HepG2 (cell line): ENCODE results near the gene KAT2A. TPM values are rescaled to one million over a fixed set of nuclear protein-coding genes. Genes with fewer than 3 reads are reported as not detected.

Experiments used
- ATAC-seq: fragments of 200-7000 bp; cut with Tn5 transposase; 3 replicates; pipeline ENCODE4 v1.9.1; 2020; ENCODE audit warnings: mild to moderate bottlenecking, moderate library complexity
- BruUV-seq: library from RNA; stranded (reverse); fragments of 400-500 nt; replicated peaks from 2 replicates; lab custom pipeline; 2021; lab: Mats Ljungman, UMichigan
- CTCF ChIA-PET: fragments of 300-600 bp; formaldehyde crosslinking; extraction: SDS; loops from one replicate; lab custom pipeline; 2021; ENCODE audit warnings: low total read pairs, inconsistent platforms, low intra/inter-chr PET ratio; lab: Yijun Ruan, JAX
- POLR2A ChIA-PET: fragments of 350-600 bp; sonication (Branson Sonifier 250); formaldehyde crosslinking; loops from one replicate; lab custom pipeline; 2020; ENCODE audit warnings: antibody characterized with exemption, inconsistent platforms; lab: Yijun Ruan, JAX
- DNase-seq: peaks from one replicate; pipeline ENCODE4 v3.0.0-alpha.2; 2015; ENCODE audit warnings: low spot score
- FAIRE-seq: peaks from 3 replicates; lab custom pipeline; 2011; peaks lifted over from hg19 to GRCh38; lab: Jason Lieb, UNC
- H2AFZ ChIP-seq: one replicate; pipeline ENCODE4 v1.6.1; 2011; ENCODE audit warnings: low read length, inconsistent platforms
- H3K27ac ChIP-seq: fragments of 300-600 bp; 3 replicates; pipeline ENCODE4 v1.8.0; 2011; ENCODE audit warnings: mixed run types, mild to moderate bottlenecking, mixed read lengths, low read length, inconsistent platforms; ENCODE audit not compliant: insufficient read depth; ENCODE audit errors: extremely low read length
- H3K27me3 ChIP-seq, 2 experiments: fragments of 200-600 bp in 1 of 2; 2 replicates in 1 of 2; 3 replicates in 1 of 2; pipeline versions ENCODE4 v1.6.0 to v1.8.0; 2011; ENCODE audit warnings: low read length in 2 of 2, mild to moderate bottlenecking in 2 of 2, moderate library complexity in 2 of 2, inconsistent platforms in 1 of 2; ENCODE audit not compliant: insufficient read depth in 2 of 2, control insufficient read depth in 1 of 2
- H3K36me3 ChIP-seq, 2 experiments: fragments of 200-600 bp in 1 of 2; replicated peaks in 1 of 2; 2 replicates in 1 of 2; 3 replicates in 1 of 2; pipeline versions ENCODE4 v1.5.1 to v1.8.0; 2011; ENCODE audit warnings: low read length in 2 of 2, inconsistent platforms in 1 of 2; ENCODE audit not compliant: insufficient read depth in 2 of 2, control insufficient read depth in 1 of 2
- H3K4me1 ChIP-seq: 2 replicates; pipeline ENCODE4 v1.5.1; 2012; ENCODE audit warnings: low read length, inconsistent platforms; ENCODE audit not compliant: insufficient read depth
- H3K4me2 ChIP-seq: 2 replicates; pipeline ENCODE4 v1.6.0; 2011; ENCODE audit warnings: low read depth, low read length, inconsistent platforms
- H3K4me3 ChIP-seq, 3 experiments: fragments of 200-600 bp in 1 of 3; sonication (generic), shearing (Covaris generic) in 1 of 3; replicated peaks in 1 of 3; 2 replicates each; pipeline ENCODE4 v1.5.1; 2011 to 2016; ENCODE audit warnings: low read length in 3 of 3, inconsistent platforms in 2 of 3, low read depth in 2 of 3, mild to moderate bottlenecking in 2 of 3, control low read depth in 1 of 3, mixed read lengths in 1 of 3; ENCODE audit not compliant: insufficient read depth in 1 of 3
- H3K79me2 ChIP-seq: one replicate; pipeline ENCODE4 v1.6.1; 2011; ENCODE audit warnings: low read length, inconsistent platforms; ENCODE audit not compliant: insufficient read depth
- H3K9ac ChIP-seq: 2 replicates; pipeline ENCODE4 v1.6.0; 2011; ENCODE audit warnings: mild to moderate bottlenecking, low read depth, low read length, inconsistent platforms; ENCODE audit not compliant: insufficient read depth
- H3K9me3 ChIP-seq: 2 replicates; pipeline ENCODE4 v1.5.1; 2012; ENCODE audit warnings: mild to moderate bottlenecking, low read length
- H4K20me1 ChIP-seq: 2 replicates; pipeline ENCODE4 v1.6.0; 2011; ENCODE audit warnings: inconsistent platforms, mild to moderate bottlenecking, low read length, moderate library complexity; ENCODE audit not compliant: insufficient read depth
- GABPA ChIP-seq, 2 experiments: IDR thresholded peaks; 2 replicates each; pipeline ENCODE4 v1.6.1; 2011 to 2016; ENCODE audit warnings: low read depth in 2 of 2, low read length in 1 of 2, missing biosample characterization in 1 of 2, missing genetic modification characterization in 1 of 2
- GABPB1 ChIP-seq: IDR thresholded peaks from 2 replicates; pipeline ENCODE4 v1.6.1; 2016; ENCODE audit warnings: mild to moderate bottlenecking, missing genetic modification reagents, moderate library complexity, missing compliant biosample characterization
- KDM5B ChIP-seq: sonication (generic); formaldehyde crosslinking; IDR thresholded peaks from 2 replicates; pipeline ENCODE4 v1.4.0; 2020; ENCODE audit warnings: missing genetic modification reagents, mild to moderate bottlenecking, borderline replicate concordance
- NFYC ChIP-seq: IDR thresholded peaks from 2 replicates; pipeline ENCODE4 v1.6.1; 2016; ENCODE audit warnings: missing genetic modification reagents, missing compliant biosample characterization
- PAXIP1 ChIP-seq: sonication (generic); formaldehyde crosslinking; conservative IDR thresholded peaks from 2 replicates; pipeline ENCODE4 v1.4.0; 2020; ENCODE audit warnings: mild to moderate bottlenecking, missing genetic modification reagents, moderate library complexity
- STAT6 ChIP-seq: sonication (generic); formaldehyde crosslinking; IDR thresholded peaks from 2 replicates; pipeline ENCODE4 v1.4.0; 2020; ENCODE audit warnings: missing genetic modification reagents, mild to moderate bottlenecking, borderline replicate concordance
- ZNF138 ChIP-seq: sonication (generic); formaldehyde crosslinking; IDR thresholded peaks from 2 replicates; pipeline ENCODE4 v1.5.0; 2020; ENCODE audit warnings: mild to moderate bottlenecking, low read depth, missing genetic modification reagents
- ZNF282 ChIP-seq: fragments of 450-650 bp; IDR thresholded peaks from 2 replicates; pipeline ENCODE4 v1.6.1; 2018; ENCODE audit not compliant: partially characterized antibody
- ZNF652 ChIP-seq: IDR thresholded peaks from 2 replicates; pipeline ENCODE4 v1.6.1; 2016; ENCODE audit warnings: low read depth, borderline replicate concordance
- ZNF687 ChIP-seq: sonication (generic); formaldehyde crosslinking; IDR thresholded peaks from 2 replicates; pipeline ENCODE4 v1.5.1; 2020; ENCODE audit warnings: mild to moderate bottlenecking, missing genetic modification reagents, moderate library complexity
- ZNF788 ChIP-seq: sonication (generic); formaldehyde crosslinking; IDR thresholded peaks from 2 replicates; pipeline ENCODE4 v1.5.0; 2020; ENCODE audit warnings: mild to moderate bottlenecking, missing genetic modification reagents, borderline replicate concordance
- ZSCAN25 ChIP-seq: sonication (generic); formaldehyde crosslinking; IDR thresholded peaks from 2 replicates; pipeline ENCODE4 v1.8.0; 2022; ENCODE audit warnings: mild to moderate bottlenecking, missing genetic modification reagents
- WGBS: methylation state at CpG from one replicate; pipeline ENCODE4 v1.1.6; 2017; ENCODE audit warnings: low lambda C conversion rate; 5-methylcytosine and 5-hydroxymethylcytosine counted together
- in situ Hi-C: cut with HindIII; loops from 2 replicates; pipeline ENCODE4 v1.10.0; 2017; ENCODE audit warnings: low pct_unique_long_range_greater_than_20kb; ENCODE audit not compliant: extremely low pct_ligation_motif_present
- intact Hi-C: fragments of 100-400 bp; cut with micrococcal nuclease; formaldehyde crosslinking; loops from one replicate; pipeline ENCODE4 v1.10.0; 2022; ENCODE audit not compliant: unreplicated experiment
- polyA plus RNA-seq, 8 experiments: library from polyadenylated mRNA; depleted of rRNA in 3 of 8; stranded (reverse) in 7 of 8; unstranded in 1 of 8; fragments of >200 nt; fragmentation: Illumina TruSeq in 4 of 8; extraction: Trizol in 4 of 8; gene quantifications; 2 replicates each; pipeline versions ENCODE4 v1.2.1 to v1.2.3, GENCODE V29; 2011 to 2016; ENCODE audit warnings: low read depth in 4 of 8, missing spikeins in 1 of 8, mixed read lengths in 1 of 8; ENCODE audit not compliant: insufficient read depth in 1 of 8
- total RNA-seq, 5 experiments: library from RNA; depleted of rRNA; stranded (reverse); fragments of >200 nt; fragmentation: Illumina TruSeq; extraction: Trizol; gene quantifications; 2 replicates each; pipeline ENCODE4 v1.2.3, GENCODE V29; 2016; ENCODE audit warnings: low read depth in 1 of 5

Gene KAT2A
- total and polyA plus RNA-seq, 2 of the 13 experiments (the other 11 are each of a cell fraction or from before 2014, with no cell fraction given) = 29.1 to 90.4 TPM

GRCh38 chr17:42159796-42160530, 38.8 kb upstream of the KAT2A start:
- DNase-seq (no peak), ATAC-seq (no peak), FAIRE-seq (no peak)
- Histone ChIP-seq H3K79me2 (no peaks in the 10 kb centered on the region), H3K4me3 (peak overlapping the region in 1 of 3 experiments; percentile 27; a peak in 1 of 6 replicates), H2AFZ (no peak overlapping the region), H3K27ac (no peak overlapping the region), H3K9me3 (no peaks in the 10 kb centered on the region), H3K9ac (peak overlapping the region; percentile 36; the same call in 1 of the 2 replicates), H4K20me1 (no peaks in the 10 kb centered on the region), H3K36me3 (no peaks in the 10 kb centered on the region), H3K4me1 (peaks cover 64% of the 10 kb centered on the region), H3K4me2 (peak overlapping the region; percentile 45; the same call in 1 of the 2 replicates), H3K27me3 (no peaks in the 10 kb centered on the region)
- ChIA-PET CTCF (no interaction called here), POLR2A (interaction anchor here (1.1 kb wide), 1 partner anchor 35 kb away, joined by 3 read pairs; the partner anchor contains the start of gene GHDC)
- BruUV-seq = no TSS peak
- 60% methylated on average over 13 of the region's 14 CpGs for WGBS
- in situ Hi-C loops = no loop called here
- intact Hi-C loops = loop anchor here (5.0 kb wide), 1 partner anchor 38 kb away; the partner anchor contains the start of genes HSPB9 and KAT2A
- TF ChIP-seq ZNF687 (CRISPR knock-in tag) (peak; percentile 52; the same call in 1 of the 2 replicates), ZNF138 (no peak), KDM5B (CRISPR knock-in tag) (0 out of 2 replicates have a peak, but pooled peaks have one; percentile 12), GABPB1 (CRISPR knock-in tag) (peak; percentile 78), GABPA (IDR thresholded peaks at IDR 0.05; ENCODE audit: low read depth, low read length) (no peak), GABPA (CRISPR knock-in tag; IDR thresholded peaks at IDR 0.05; ENCODE audit: low read depth) (peak; percentile 23; the same call in 1 of the 2 replicates), ZNF652 (CRISPR knock-in tag) (no peak), PAXIP1 (0 out of 2 replicates have a peak, but pooled peaks have one; percentile 23), NFYC (no peak), ZNF788 (CRISPR knock-in tag) (0 out of 2 replicates have a peak, but pooled peaks have one; percentile 19), ZNF282 (no peak), STAT6 (no peak), ZSCAN25 (no peak)
